ENCODE data around the gene GBP2. TPM values are rescaled to one million over a fixed set of nuclear protein-coding genes. Genes with fewer than 3 reads are reported as not detected.

GBP2 gene
- total and polyA plus RNA-seq, 2 donors from 2014 or later: 30.1 to 41.8 TPM

DNA sequence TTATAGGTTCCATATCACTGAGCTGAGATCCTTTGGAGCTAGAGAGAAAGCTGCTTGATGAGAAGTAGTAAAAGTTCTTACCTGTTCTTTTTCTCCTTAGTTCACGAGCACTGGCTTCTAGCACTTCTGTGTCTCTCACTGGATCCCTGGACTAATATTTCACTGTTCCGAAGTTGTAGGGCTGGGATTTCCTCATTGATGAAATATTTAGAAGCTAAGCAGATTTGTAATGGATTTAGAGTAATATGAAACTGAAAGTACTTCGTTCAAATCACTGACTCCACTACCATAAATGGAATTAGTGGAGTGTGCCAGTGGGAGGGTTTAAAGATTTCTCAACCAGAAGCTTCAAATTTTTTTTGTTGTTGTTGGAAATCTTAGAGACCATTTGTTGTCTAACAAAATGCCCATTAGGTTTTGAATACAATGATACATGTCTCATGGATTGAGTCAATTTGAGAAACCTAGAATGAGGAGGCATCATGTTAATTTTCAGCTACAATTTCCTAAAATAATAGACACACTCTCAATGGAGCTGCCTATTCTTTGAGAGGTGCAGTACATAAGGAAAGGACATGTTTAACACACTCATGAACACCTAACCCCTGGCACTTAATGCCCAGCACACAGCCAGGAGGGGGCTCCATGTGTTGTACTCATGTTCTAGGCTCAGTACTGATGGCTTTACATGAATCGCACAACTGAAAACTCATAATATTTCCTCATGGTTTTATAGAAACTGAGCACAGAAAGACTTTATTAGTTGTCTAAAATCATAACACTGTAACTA lies 60.6 kb downstream of the GBP2 start, which contains the start of gene GBP1:
GBP1 (minus strand) TSS at position 130 of the 790 bp plus-strand sequence. CDS start 1,974 bp downstream, outside the sequence.
- Histone ChIP-seq H3K4me1 (ENCODE audit: control insufficient read depth in 2 of 3, insufficient read depth in 2 of 3, low read depth in 1 of 3, low read length in 3 of 3) (peaks cover 0 to 4% (median 0%) of the 10 kb centered on the region in 3 donors), H3K36me3 (ENCODE audit: control insufficient read depth in 2 of 3, insufficient read depth in 3 of 3, low read length in 3 of 3) (no peaks in the 10 kb centered on the region), H3K27ac (ENCODE audit: low read depth in 2 of 2, low read length in 2 of 2) (peak within 1 kb of the TSS; percentile 71 to 82), H3K9ac (ENCODE audit: low read length in 3 of 3) (peak within 1 kb of the TSS; percentile 60 to 66 (median 63)), H3K9me3 (ENCODE audit: control insufficient read depth in 2 of 3, insufficient read depth in 1 of 3, low read length in 3 of 3) (no peaks in the 10 kb centered on the region), H3K4me3 (ENCODE audit: low read length in 3 of 3) (peak within 1 kb of the TSS; percentile 59 to 83 (median 71)), H3K27me3 (ENCODE audit: control insufficient read depth, insufficient read depth, low read length) (no peaks in the 10 kb centered on the region)
- intact Hi-C loops (cut with DNase I): no loop called here
- DNase-seq (peak in 2 of 5 donors; percentile 70 to 71), FAIRE-seq (peak; percentile 99)
- TF ChIP-seq, protein P1, sequence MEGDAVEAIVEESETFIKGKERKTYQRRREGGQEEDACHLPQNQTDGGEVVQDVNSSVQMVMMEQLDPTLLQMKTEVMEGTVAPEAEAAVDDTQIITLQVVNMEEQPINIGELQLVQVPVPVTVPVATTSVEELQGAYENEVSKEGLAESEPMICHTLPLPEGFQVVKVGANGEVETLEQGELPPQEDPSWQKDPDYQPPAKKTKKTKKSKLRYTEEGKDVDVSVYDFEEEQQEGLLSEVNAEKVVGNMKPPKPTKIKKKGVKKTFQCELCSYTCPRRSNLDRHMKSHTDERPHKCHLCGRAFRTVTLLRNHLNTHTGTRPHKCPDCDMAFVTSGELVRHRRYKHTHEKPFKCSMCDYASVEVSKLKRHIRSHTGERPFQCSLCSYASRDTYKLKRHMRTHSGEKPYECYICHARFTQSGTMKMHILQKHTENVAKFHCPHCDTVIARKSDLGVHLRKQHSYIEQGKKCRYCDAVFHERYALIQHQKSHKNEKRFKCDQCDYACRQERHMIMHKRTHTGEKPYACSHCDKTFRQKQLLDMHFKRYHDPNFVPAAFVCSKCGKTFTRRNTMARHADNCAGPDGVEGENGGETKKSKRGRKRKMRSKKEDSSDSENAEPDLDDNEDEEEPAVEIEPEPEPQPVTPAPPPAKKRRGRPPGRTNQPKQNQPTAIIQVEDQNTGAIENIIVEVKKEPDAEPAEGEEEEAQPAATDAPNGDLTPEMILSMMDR (IDR thresholded peaks at IDR 0.05; ENCODE audit: borderline replicate concordance, extremely low read depth, insufficient read depth): no peak

DNA sequence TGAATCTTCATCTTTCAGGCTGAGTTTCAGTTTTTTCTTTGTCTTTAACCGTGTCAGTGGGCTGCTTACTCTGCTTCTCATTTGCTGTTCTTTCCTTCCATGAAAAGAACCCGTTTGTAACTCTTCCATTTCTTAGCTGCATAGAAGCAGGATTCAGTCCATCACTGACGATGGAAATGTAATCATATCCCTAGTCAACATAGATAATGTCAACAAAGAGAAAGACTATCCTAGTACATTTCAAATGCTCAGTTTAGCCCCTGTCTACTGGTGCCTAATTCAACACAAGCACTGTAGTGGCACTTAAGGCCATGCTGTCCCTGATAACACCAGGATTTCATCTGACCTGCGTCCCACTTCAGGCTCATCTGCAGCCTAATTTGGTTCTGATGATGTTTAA lies 61.3 kb downstream of the GBP2 start:
- Histone ChIP-seq H3K4me1 (ENCODE audit: control insufficient read depth in 2 of 3, insufficient read depth in 2 of 3, low read depth in 1 of 3, low read length in 3 of 3) (peaks cover 0 to 4% (median 0%) of the 10 kb centered on the region in 3 donors), H3K27me3 (ENCODE audit: control insufficient read depth, insufficient read depth, low read length) (no peaks in the 10 kb centered on the region), H3K9ac (ENCODE audit: low read length in 3 of 3) (peak overlapping the region; percentile 60 to 66 (median 63)), H3K4me3 (ENCODE audit: low read length in 3 of 3) (peak overlapping the region; percentile 59 to 83 (median 71)), H3K9me3 (ENCODE audit: control insufficient read depth in 2 of 3, insufficient read depth in 1 of 3, low read length in 3 of 3) (no peaks in the 10 kb centered on the region), H3K27ac (ENCODE audit: low read depth in 2 of 2, low read length in 2 of 2) (peak overlapping the region; percentile 71 to 82), H3K36me3 (ENCODE audit: control insufficient read depth in 2 of 3, insufficient read depth in 3 of 3, low read length in 3 of 3) (no peaks in the 10 kb centered on the region)
- DNase-seq (peak in 2 of 5 donors; percentile 17 to 70), FAIRE-seq (no peak)
- TF ChIP-seq, protein P1 (IDR thresholded peaks at IDR 0.05; ENCODE audit: borderline replicate concordance, extremely low read depth, insufficient read depth): no peak
- intact Hi-C loops (cut with DNase I): no loop called here

DNA sequence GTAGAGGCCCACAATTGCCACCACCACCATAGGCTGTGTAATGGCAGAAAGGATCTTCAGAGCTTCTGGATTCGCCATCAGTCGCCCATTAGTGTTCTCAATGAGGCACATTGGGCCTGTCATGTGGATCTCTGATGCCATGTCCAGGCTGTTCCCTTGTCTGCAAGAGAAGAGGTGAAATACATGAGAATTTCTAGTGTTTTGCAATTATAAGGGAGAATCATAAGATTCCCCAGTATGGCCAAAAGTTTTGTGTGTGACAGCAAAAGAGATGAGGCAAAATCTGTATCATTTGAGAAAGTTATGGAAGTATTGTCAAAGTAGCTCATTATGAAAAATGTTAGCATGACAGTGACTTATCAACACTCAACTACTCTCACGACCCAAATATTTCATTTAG lies 62.8 kb downstream of the GBP2 start:
- Histone ChIP-seq H3K36me3 (ENCODE audit: control insufficient read depth in 2 of 3, insufficient read depth in 3 of 3, low read length in 3 of 3) (peaks cover 0 to 11% (median 4%) of the 10 kb centered on the region in 3 donors), H3K27me3 (ENCODE audit: control insufficient read depth, insufficient read depth, low read length) (no peaks in the 10 kb centered on the region), H3K27ac (ENCODE audit: low read depth in 2 of 2, low read length in 2 of 2) (no peak overlapping the region), H3K4me1 (ENCODE audit: control insufficient read depth in 2 of 3, insufficient read depth in 2 of 3, low read depth in 1 of 3, low read length in 3 of 3) (peaks cover 0 to 4% (median 0%) of the 10 kb centered on the region in 3 donors), H3K4me3 (ENCODE audit: low read length in 3 of 3) (peak overlapping the region in 1 of 3 donors; percentile 71), H3K9me3 (ENCODE audit: control insufficient read depth in 2 of 3, insufficient read depth in 1 of 3, low read length in 3 of 3) (no peaks in the 10 kb centered on the region), H3K9ac (ENCODE audit: low read length in 3 of 3) (no peak overlapping the region)
- FAIRE-seq (no peak), DNase-seq (no peak)
- TF ChIP-seq, protein P1 (IDR thresholded peaks at IDR 0.05; ENCODE audit: borderline replicate concordance, extremely low read depth, insufficient read depth): no peak
- intact Hi-C loops (cut with DNase I): no loop called here

Measured in kidney (tissue), 14 donors.